Upper lobe of left lung (tissue), 4 donors: Measurements from ENCODE around the gene GRIN2D.

Experiments used
- EP300 ChIP-seq, 4 donors: sonication (generic); formaldehyde crosslinking; IDR thresholded peaks; one replicate each; pipeline ENCODE4 v1.5.1; 2017; ENCODE audit warnings: antibody characterized with exemption in 4 of 4, control low read depth in 2 of 4
- POLR2A ChIP-seq, 4 donors: fragments of 450-650 bp; IDR thresholded peaks; one replicate each; pipeline ENCODE4 v1.5.1; 2016 to 2017; ENCODE audit warnings: antibody characterized with exemption in 4 of 4, mild to moderate bottlenecking in 2 of 4
- TF ChIP-seq, protein P1 (sequence below), 6 experiments: fragments of 450-650 bp in 4 of 6; fragments of 200-600 bp in 2 of 6; sonication (generic) in 2 of 6; IDR thresholded peaks; one replicate each; pipeline ENCODE4 v1.5.1; 2016 to 2019; ENCODE audit warnings: antibody characterized with exemption in 6 of 6

DNA sequence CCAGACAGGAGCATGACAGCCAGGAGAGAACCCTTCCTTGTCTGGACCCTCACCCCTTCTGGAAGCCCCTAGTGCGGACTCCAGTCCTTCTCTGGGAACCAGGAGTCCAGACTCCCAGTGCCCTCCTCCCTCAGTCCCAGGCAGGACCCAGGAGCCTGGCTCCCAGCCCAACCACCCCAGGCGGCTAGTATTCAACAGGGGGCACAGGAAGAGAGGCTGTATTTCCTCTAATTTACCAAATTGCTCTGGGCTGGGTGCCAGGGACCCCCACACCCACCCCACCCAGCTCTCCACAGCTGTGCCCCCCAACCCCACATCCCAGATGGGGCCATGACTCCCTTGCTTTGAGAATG lies 3.3 kb downstream of the GRIN2D start:
- TF ChIP-seq EP300 (IDR thresholded peaks at IDR 0.05) = no peak
- TF ChIP-seq, protein P1, sequence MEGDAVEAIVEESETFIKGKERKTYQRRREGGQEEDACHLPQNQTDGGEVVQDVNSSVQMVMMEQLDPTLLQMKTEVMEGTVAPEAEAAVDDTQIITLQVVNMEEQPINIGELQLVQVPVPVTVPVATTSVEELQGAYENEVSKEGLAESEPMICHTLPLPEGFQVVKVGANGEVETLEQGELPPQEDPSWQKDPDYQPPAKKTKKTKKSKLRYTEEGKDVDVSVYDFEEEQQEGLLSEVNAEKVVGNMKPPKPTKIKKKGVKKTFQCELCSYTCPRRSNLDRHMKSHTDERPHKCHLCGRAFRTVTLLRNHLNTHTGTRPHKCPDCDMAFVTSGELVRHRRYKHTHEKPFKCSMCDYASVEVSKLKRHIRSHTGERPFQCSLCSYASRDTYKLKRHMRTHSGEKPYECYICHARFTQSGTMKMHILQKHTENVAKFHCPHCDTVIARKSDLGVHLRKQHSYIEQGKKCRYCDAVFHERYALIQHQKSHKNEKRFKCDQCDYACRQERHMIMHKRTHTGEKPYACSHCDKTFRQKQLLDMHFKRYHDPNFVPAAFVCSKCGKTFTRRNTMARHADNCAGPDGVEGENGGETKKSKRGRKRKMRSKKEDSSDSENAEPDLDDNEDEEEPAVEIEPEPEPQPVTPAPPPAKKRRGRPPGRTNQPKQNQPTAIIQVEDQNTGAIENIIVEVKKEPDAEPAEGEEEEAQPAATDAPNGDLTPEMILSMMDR (IDR thresholded peaks at IDR 0.05) = no peak
- no peak for TF ChIP-seq POLR2A (IDR thresholded peaks at IDR 0.05)
